Measurements from ENCODE around the gene DHRS12. TPM values are rescaled to one million over a fixed set of nuclear protein-coding genes. Genes with fewer than 3 reads are reported as not detected.
A peak's percentile ranks its signal among the peaks of the same experiment; 100 is the strongest.

Gene DHRS12
- total and polyA plus RNA-seq, 8 donors = 4.2 to 27.2 (median 14.1) TPM; not detected in 1

GRCh38 chr13:51729866-51730553, 74.0 kb downstream of the DHRS12 start:
- H3K36me3 ChIP-seq = peaks cover 0 to 10% (median 4%) of the 10 kb centered on the region in 4 donors
- H3K27me3 ChIP-seq = no peaks in the 10 kb centered on the region
- 54 to 82% (median 71%) methylated on average over 11 of the region's 11 CpGs for WGBS, 5 donors
- H3K4me1 ChIP-seq = peaks cover 20 to 78% (median 43%) of the 10 kb centered on the region in 4 donors
- H3K9me3 ChIP-seq = no peaks in the 10 kb centered on the region
- intact Hi-C loops (cut with DNase I; ENCODE audit: low total_unique reads) = loop anchor here (10.0 kb wide), 1 partner anchor 145 kb away; the partner anchor contains the start of gene WDFY2
- peak in 1 of 2 donors; percentile 78 for DNase-seq
- H3K4me3 ChIP-seq = no peak overlapping the region
- peak in 1 of 3 donors; percentile 63 for TF ChIP-seq POLR2AphosphoS5 (IDR thresholded peaks at IDR 0.05)
- TF ChIP-seq EP300 (IDR thresholded peaks at IDR 0.05) = no peak
- peak overlapping the region; percentile 34 to 75 (median 66) for H3K27ac ChIP-seq

- WGBS, 5 donors = 86 to 93% (median 92%) methylated on average over 10 of the region's 10 CpGs
- TF ChIP-seq CTCF (IDR thresholded peaks at IDR 0.05) (no peak), POLR2A (IDR thresholded peaks at IDR 0.05) (no peak), EP300 (IDR thresholded peaks at IDR 0.05) (no peak), POLR2AphosphoS5 (IDR thresholded peaks at IDR 0.05) (no peak)
- no peaks in the 10 kb centered on the region for H3K27me3 ChIP-seq
- DNase-seq = no peak
- peak overlapping the region in 3 of 5 donors; percentile 12 to 75 (median 12) for H3K27ac ChIP-seq
- intact Hi-C loops (cut with DNase I; ENCODE audit: low total_unique reads) = no loop called here
- H3K36me3 ChIP-seq = peaks cover 0 to 10% (median 4%) of the 10 kb centered on the region in 4 donors
- no peak overlapping the region for H3K4me3 ChIP-seq
- H3K4me1 ChIP-seq = peaks cover 20 to 75% (median 43%) of the 10 kb centered on the region in 4 donors
- no peaks in the 10 kb centered on the region for H3K9me3 ChIP-seq
Observed at GRCh38 chr13:51728972-51729371, 75.0 kb downstream of the DHRS12 start.

- WGBS, 5 donors = 39 to 72% (median 52%) methylated on average over 4 of the region's 4 CpGs
- intact Hi-C loops (cut with DNase I; ENCODE audit: low total_unique reads) = no loop called here
- no peak for DNase-seq
- no peak overlapping the region for H3K4me3 ChIP-seq
- H3K27ac ChIP-seq = peak overlapping the region in 2 of 5 donors; percentile 12 to 75
- no peaks in the 10 kb centered on the region for H3K27me3 ChIP-seq
- H3K36me3 ChIP-seq = peaks cover 0 to 10% (median 4%) of the 10 kb centered on the region in 4 donors
- no peaks in the 10 kb centered on the region for H3K9me3 ChIP-seq
- TF ChIP-seq CTCF (IDR thresholded peaks at IDR 0.05) (no peak), EP300 (IDR thresholded peaks at IDR 0.05) (no peak)
- H3K4me1 ChIP-seq = peaks cover 20 to 68% (median 43%) of the 10 kb centered on the region in 4 donors
Observed at GRCh38 chr13:51728275-51728673, 75.7 kb downstream of the DHRS12 start.

GRCh38 chr13:51727634-51728274, 76.2 kb downstream of the DHRS12 start:
- no peaks in the 10 kb centered on the region for H3K27me3 ChIP-seq
- intact Hi-C loops (cut with DNase I; ENCODE audit: low total_unique reads) = no loop called here
- 67 to 76% (median 71%) methylated on average over 8 of the region's 8 CpGs for WGBS, 5 donors

More at GRCh38 chr13:51727634-51728274, 76.2 kb downstream of the DHRS12 start:
- Histone ChIP-seq H3K4me3 (no peak overlapping the region), H3K9me3 (no peaks in the 10 kb centered on the region), H3K27ac (peak overlapping the region in 3 of 5 donors; percentile 12 to 48 (median 39)), H3K36me3 (peaks cover 0 to 10% (median 4%) of the 10 kb centered on the region in 4 donors), H3K4me1 (peaks cover 20 to 68% (median 43%) of the 10 kb centered on the region in 4 donors)
- no peak for DNase-seq
- no peak for TF ChIP-seq CTCF (IDR thresholded peaks at IDR 0.05)
- no peak for TF ChIP-seq POLR2A (IDR thresholded peaks at IDR 0.05)
- TF ChIP-seq POLR2AphosphoS5 (IDR thresholded peaks at IDR 0.05) = no peak
- no peak for TF ChIP-seq EP300 (IDR thresholded peaks at IDR 0.05)
